Breast epithelium (tissue), 3 donors: ENCODE measurements around the gene ARHGEF4.

Source experiments
- POLR2A ChIP-seq: fragments of 450-650 bp; IDR thresholded peaks from one replicate; pipeline ENCODE4 v1.6.1; 2016; ENCODE audit warnings: antibody characterized with exemption, mild to moderate bottlenecking, moderate library complexity
- POLR2AphosphoS5 ChIP-seq, 3 donors: sonication (generic); formaldehyde crosslinking; IDR thresholded peaks; one replicate each; pipeline ENCODE4 v1.6.1; 2017; ENCODE audit warnings: antibody characterized with exemption in 3 of 3

DNA sequence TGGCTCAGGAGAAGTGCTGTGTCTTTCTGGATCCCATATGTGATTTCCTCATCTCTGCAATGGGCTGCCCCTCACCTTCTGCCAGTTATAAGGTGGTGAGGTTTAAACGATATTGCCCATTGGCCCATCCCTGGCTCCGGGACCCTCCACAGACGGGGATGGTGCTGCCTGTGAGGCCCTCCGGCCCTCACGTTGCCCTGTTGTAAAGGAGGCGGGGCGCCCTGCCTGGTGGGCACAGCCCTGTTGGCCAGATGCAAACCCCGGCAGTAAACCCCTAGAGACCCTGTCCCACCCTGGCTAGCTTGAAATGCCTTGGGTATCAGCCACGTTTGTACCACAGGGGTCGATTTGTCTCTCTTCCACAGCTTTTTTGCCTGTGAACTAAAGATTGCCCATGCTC, 7.4 kb downstream of the ARHGEF4 start:
- no peak for TF ChIP-seq POLR2AphosphoS5 (IDR thresholded peaks at IDR 0.05)
- TF ChIP-seq POLR2A: no peak
